Panc1 (cell line): Measurements from ENCODE around the gene SYNE1. TPM values are rescaled to one million over a fixed set of nuclear protein-coding genes. Genes with fewer than 3 reads are reported as not detected.

Experiments used
- ATAC-seq: fragments of 200-7000 bp; cut with Tn5 transposase; 2 replicates; pipeline ENCODE4 v1.9.1; 2020; ENCODE audit warnings: mild to moderate bottlenecking, moderate library complexity
- BruUV-seq: library from RNA; stranded (reverse); fragments of 400-500 nt; replicated peaks from 2 replicates; lab custom pipeline; 2021; lab: Mats Ljungman, UMichigan
- CTCF ChIA-PET: fragments of 300-600 bp; sonication (Branson Sonifier 250); formaldehyde crosslinking; loops from one replicate; lab custom pipeline; 2022; ENCODE audit warnings: antibody characterized with exemption; lab: Charles Lee
- POLR2A ChIA-PET: fragments of 300-600 bp; sonication (Branson Sonifier 250); formaldehyde crosslinking; loops from one replicate; lab custom pipeline; 2022; ENCODE audit warnings: antibody characterized with exemption; lab: Charles Lee
- DNase-seq: peaks from one replicate; pipeline ENCODE4 v3.0.0-alpha.2; 2010; ENCODE audit warnings: low read depth, low spot score
- H3K27ac ChIP-seq: 2 replicates; pipeline ENCODE4 v1.5.1; 2011; ENCODE audit warnings: mild to moderate bottlenecking, low read length, inconsistent platforms
- H3K27me3 ChIP-seq: fragments of 200-500 bp; sonication (Bioruptor generic); 2 replicates; pipeline ENCODE4 v1.6.0; 2014; ENCODE audit warnings: low read length, inconsistent platforms; ENCODE audit not compliant: control insufficient read depth, insufficient read depth
- H3K36me3 ChIP-seq: fragments of 200-500 bp; sonication (Bioruptor generic); 2 replicates; pipeline ENCODE4 v1.5.1; 2014; ENCODE audit warnings: inconsistent platforms, mild to moderate bottlenecking, low read length, moderate library complexity; ENCODE audit not compliant: control insufficient read depth, insufficient read depth
- H3K4me1 ChIP-seq: 2 replicates; pipeline ENCODE4 v1.5.1; 2011; ENCODE audit warnings: inconsistent platforms, mild to moderate bottlenecking, low read length, moderate library complexity; ENCODE audit not compliant: control insufficient read depth, insufficient read depth
- H3K4me3 ChIP-seq, 2 experiments: 2 replicates each; pipeline ENCODE4 v1.5.1; 2011 to 2012; ENCODE audit warnings: low read depth in 2 of 2, low read length in 2 of 2, mild to moderate bottlenecking in 2 of 2, inconsistent platforms in 1 of 2, moderate library complexity in 1 of 2
- H3K9me3 ChIP-seq: fragments of 200-500 bp; sonication (Bioruptor generic); 2 replicates; pipeline ENCODE4 v1.5.1; 2014; ENCODE audit warnings: low read depth, mild to moderate bottlenecking, inconsistent platforms, low read length, moderate library complexity; ENCODE audit not compliant: control insufficient read depth, insufficient read depth
- CTCF ChIP-seq: fragments of 450-650 bp; IDR thresholded peaks from 2 replicates; pipeline ENCODE4 v1.5.1; 2017; ENCODE audit warnings: mild to moderate bottlenecking
- POLR2AphosphoS5 ChIP-seq: IDR thresholded peaks from 2 replicates; pipeline ENCODE4 v1.6.1; 2012; ENCODE audit warnings: mild to moderate bottlenecking, low read depth, low read length, moderate library complexity
- REST ChIP-seq, 2 experiments: IDR thresholded peaks; 2 replicates each; pipeline ENCODE4 v1.6.1; 2011 to 2012; ENCODE audit warnings: low read depth in 2 of 2, control low read depth in 1 of 2, low read length in 1 of 2, mild to moderate bottlenecking in 1 of 2, moderate library complexity in 1 of 2; ENCODE audit not compliant: insufficient read depth in 1 of 2
- SIN3A ChIP-seq: IDR thresholded peaks from 2 replicates; pipeline ENCODE4 v1.6.1; 2012; ENCODE audit warnings: low read depth, mild to moderate bottlenecking, low read length, moderate library complexity, borderline replicate concordance; ENCODE audit not compliant: insufficient read depth
- TCF7L2 ChIP-seq: IDR thresholded peaks from 2 replicates; pipeline ENCODE4 v1.6.1; 2011; ENCODE audit warnings: mild to moderate bottlenecking, low read depth, low read length, inconsistent platforms
- in situ Hi-C: cut with HindIII; loops from 2 replicates; pipeline ENCODE4 v1.10.0; 2016; ENCODE audit warnings: low sequenced_read_pairs, low pct_unique_long_range_greater_than_20kb
- intact Hi-C: fragments of 100-400 bp; cut with micrococcal nuclease; formaldehyde crosslinking; loops from one replicate; pipeline ENCODE4 v1.10.0; 2022; ENCODE audit not compliant: unreplicated experiment
- total RNA-seq: library from RNA; stranded (reverse); gene quantifications from one replicate; pipeline ENCODE4 v1.2.1, GENCODE V29; 2021; ENCODE audit not compliant: unreplicated experiment

Gene SYNE1
- total RNA-seq, 1 experiment from 2014 or later: 3.2 TPM

DNA sequence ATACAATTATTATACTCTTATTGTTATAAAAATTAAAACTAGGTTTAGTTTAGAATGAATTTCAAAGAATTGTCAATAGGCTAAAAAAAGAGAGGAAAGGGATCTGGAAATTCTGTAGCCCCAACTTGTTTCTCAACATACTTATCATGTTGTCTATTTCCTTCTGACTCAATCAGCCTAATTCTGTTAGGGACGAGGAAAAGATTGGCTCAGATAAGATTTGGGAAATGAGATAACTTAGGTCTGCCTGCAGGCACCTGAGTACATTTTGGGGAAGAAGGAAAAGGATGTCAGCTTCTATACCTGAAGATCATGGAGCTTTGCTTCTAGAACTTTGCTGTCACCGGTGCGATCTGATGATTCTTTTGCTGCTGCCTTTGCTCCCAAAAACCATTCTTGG lies 238.8 kb downstream of the SYNE1 start:
- H3K36me3 ChIP-seq: no peaks in the 10 kb centered on the region
- no peaks in the 10 kb centered on the region for H3K9me3 ChIP-seq
- ATAC-seq: no peak
- no peak for DNase-seq
- TF ChIP-seq SIN3A: no peak
- TF ChIP-seq REST (IDR thresholded peaks at IDR 0.05; ENCODE audit: insufficient read depth in 1 of 2, low read depth in 2 of 2, low read length in 1 of 2): no peak
- TF ChIP-seq POLR2AphosphoS5: no peak
- TF ChIP-seq CTCF: no peak
- TF ChIP-seq TCF7L2: no peak
- in situ Hi-C loops (no loop called here), intact Hi-C loops (no loop called here)
- BruUV-seq: no TSS peak
- no peak overlapping the region for H3K27ac ChIP-seq
- H3K4me1 ChIP-seq: no peaks in the 10 kb centered on the region
- ChIA-PET CTCF (no interaction called here), POLR2A (no interaction called here)
- no peak overlapping the region for H3K4me3 ChIP-seq
- no peaks in the 10 kb centered on the region for H3K27me3 ChIP-seq

DNA sequence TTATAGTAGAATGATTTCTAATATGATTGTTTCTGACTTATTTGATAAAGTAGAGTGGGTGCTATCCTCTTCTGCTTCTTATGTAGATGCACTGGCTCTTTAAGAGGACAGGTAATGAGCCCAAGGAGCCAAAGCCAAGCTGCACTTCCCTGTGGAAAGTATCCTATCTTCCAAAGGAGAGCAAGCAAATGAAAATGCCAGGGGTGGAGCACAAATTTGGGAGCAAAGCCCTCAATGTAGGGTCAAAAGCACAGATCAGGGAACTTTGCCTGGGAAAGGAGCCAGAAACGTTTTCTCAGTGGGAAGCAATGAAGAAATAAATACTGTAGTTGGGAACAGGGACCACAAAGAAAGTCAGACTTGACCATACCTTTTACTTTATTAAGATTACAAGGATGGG lies 242.9 kb downstream of the SYNE1 start:
- DNase-seq (no peak), ATAC-seq (no peak)
- Histone ChIP-seq H3K9me3 (no peaks in the 10 kb centered on the region), H3K27ac (no peak overlapping the region), H3K4me1 (no peaks in the 10 kb centered on the region), H3K4me3 (no peak overlapping the region), H3K27me3 (no peaks in the 10 kb centered on the region), H3K36me3 (no peaks in the 10 kb centered on the region)
- no peak for TF ChIP-seq TCF7L2
- TF ChIP-seq CTCF: no peak
- TF ChIP-seq POLR2AphosphoS5: no peak
- TF ChIP-seq SIN3A: no peak
- ChIA-PET CTCF (no interaction called here), POLR2A (no interaction called here)
- no TSS peak for BruUV-seq
- intact Hi-C loops (no loop called here), in situ Hi-C loops (no loop called here)
